ENCODE measurements around the gene PFDN1.

The PFDN1 gene

GRCh38 chr5:140302786-140303639 is at the start of gene PFDN1:
Gene PFDN1 (minus strand): TSS chr5:140303101. CDS start chr5:140303073, 28 bp downstream.
- DNase-seq (ENCODE audit: low read depth): peak; percentile 88
- no peak for TF ChIP-seq CTCF (IDR thresholded peaks at IDR 0.05; ENCODE audit: low read depth, low read length, missing control alignments)
- H3K4me3 ChIP-seq (ENCODE audit: low read depth, low read length): peak within 1 kb of the TSS; percentile 75
- in situ Hi-C loops (cut with HindIII; ENCODE audit: low sequenced_read_pairs): no loop called here

GRCh38 chr5:140351609-140352334 is 48.9 kb upstream of the PFDN1 start:
- in situ Hi-C loops (cut with HindIII; ENCODE audit: low sequenced_read_pairs): no loop called here
- peak; percentile 62 for DNase-seq (ENCODE audit: low read depth)
- no peak overlapping the region for H3K4me3 ChIP-seq (ENCODE audit: low read depth, low read length)
- peak; percentile 84 for TF ChIP-seq CTCF (IDR thresholded peaks at IDR 0.05; ENCODE audit: low read depth, low read length, missing control alignments)

GRCh38 chr5:140349244-140349643 is 46.3 kb upstream of the PFDN1 start:
- no peak for TF ChIP-seq CTCF (IDR thresholded peaks at IDR 0.05; ENCODE audit: low read depth, low read length, missing control alignments)
- in situ Hi-C loops (cut with HindIII; ENCODE audit: low sequenced_read_pairs): loop anchor here (5.0 kb wide), 3 partner anchors 37 to 117 kb away; no protein-coding TSS in a partner anchor
- no peak for DNase-seq (ENCODE audit: low read depth)
- no peak overlapping the region for H3K4me3 ChIP-seq (ENCODE audit: low read depth, low read length)

- in situ Hi-C loops (cut with HindIII; ENCODE audit: low sequenced_read_pairs): loop anchor here (5.0 kb wide), 3 partner anchors 36 to 116 kb away; no protein-coding TSS in a partner anchor
- DNase-seq (ENCODE audit: low read depth): no peak
- H3K4me3 ChIP-seq (ENCODE audit: low read depth, low read length): no peak overlapping the region
- no peak for TF ChIP-seq CTCF (IDR thresholded peaks at IDR 0.05; ENCODE audit: low read depth, low read length, missing control alignments)
Observed at GRCh38 chr5:140348104-140348503, 45.2 kb upstream of the PFDN1 start.

GRCh38 chr5:140347360-140347759 is 44.5 kb upstream of the PFDN1 start:
- no peak overlapping the region for H3K4me3 ChIP-seq (ENCODE audit: low read depth, low read length)
- no peak for TF ChIP-seq CTCF (IDR thresholded peaks at IDR 0.05; ENCODE audit: low read depth, low read length, missing control alignments)
- no peak for DNase-seq (ENCODE audit: low read depth)
- in situ Hi-C loops (cut with HindIII; ENCODE audit: low sequenced_read_pairs): loop anchor here (5.0 kb wide), 3 partner anchors 35 to 115 kb away; no protein-coding TSS in a partner anchor

Data from astrocyte of the cerebellum (primary cell).